HG03432 (cell line): ENCODE results near the gene SIPA1L3.

Experiments used
- ATAC-seq: cut with Tn5 transposase; IDR thresholded peaks from one replicate; pipeline ENCODE4 v1.9.1; 2021; ENCODE audit warnings: mild to moderate bottlenecking, moderate library complexity; ENCODE audit not compliant: unreplicated experiment

Gene SIPA1L3

DNA sequence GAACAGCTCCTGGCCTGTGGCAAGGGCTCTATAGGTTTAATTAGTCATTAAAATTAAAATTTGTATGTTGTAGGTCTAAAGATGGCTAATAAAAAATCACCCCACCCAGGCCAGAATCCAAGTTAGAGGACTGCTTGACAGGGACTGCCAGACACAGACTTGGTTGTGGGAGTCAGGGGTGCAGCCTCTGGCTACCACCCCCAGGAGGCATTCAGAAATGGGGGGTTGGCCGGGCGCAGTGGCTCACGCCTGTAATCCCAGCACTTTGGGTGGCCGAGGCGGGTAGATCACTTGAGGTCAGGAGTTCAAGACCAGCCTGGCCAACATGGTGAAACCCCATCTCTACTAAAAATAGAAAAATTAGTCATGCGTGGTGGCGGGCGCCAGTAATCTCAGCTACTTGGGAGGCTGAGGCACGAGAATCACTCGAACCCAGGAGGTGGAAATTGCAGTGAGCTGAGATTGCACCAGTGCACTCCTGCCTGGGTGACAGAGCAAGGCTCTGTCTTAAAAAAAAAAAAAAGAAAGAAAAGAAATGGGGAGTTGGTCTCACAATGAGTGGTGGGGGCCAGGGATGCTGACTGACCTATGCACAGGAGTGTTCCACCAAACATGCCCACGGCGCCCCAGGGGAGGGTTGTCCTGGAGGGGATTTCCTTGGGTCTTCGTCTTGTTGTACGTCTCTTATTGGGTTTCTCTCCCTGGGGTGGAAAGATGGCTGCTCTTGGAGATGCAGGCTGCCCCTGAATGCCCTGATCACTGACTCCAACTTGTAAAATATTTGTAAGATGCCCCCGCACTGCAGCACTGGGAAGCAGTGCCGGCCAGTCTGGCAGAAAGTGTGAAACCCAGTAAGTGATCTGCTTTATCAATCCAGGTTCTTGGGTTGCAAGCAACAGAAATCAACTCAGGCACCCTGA lies 68.8 kb downstream of the SIPA1L3 start:
- ATAC-seq: no peak

DNA sequence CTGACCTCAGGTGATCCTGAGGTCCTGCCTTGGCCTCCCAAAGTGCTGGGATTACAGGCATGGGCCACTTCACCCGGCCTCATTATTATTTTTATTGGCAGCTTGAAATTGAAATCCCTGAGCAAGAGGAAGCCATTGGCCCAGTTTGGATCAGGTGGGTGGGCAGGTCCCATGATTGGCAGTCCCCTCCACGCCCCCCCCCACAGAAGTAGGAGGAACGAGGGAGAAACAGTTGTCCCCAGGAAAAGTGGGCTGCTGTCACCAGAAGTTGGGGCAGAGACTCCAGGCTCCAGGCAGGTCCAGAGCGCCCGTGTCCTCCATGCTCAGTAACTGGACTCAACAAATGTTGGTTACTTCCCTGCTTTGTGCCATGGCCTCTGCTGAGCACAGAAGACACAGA lies 70.4 kb downstream of the SIPA1L3 start:
- no peak for ATAC-seq

DNA sequence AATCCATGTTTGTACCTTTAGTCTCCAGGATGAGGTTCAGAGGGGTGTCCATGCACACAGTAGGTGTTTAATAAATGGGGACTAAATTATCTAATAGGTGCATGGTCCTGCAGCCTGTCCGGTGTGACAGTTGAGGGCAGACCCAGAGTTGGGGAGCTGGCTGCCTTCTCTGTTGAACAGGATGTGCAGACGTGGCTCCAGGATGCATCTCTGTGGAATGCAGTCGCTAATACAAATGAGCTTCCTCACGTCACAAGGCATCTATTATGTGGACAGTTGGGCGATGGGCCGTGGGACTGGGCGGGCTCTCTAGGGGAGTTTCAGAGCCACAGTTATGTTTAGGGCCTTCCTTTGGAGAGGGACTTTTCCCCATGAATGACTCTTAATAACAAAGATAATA lies 71.0 kb downstream of the SIPA1L3 start:
- ATAC-seq: no peak

DNA sequence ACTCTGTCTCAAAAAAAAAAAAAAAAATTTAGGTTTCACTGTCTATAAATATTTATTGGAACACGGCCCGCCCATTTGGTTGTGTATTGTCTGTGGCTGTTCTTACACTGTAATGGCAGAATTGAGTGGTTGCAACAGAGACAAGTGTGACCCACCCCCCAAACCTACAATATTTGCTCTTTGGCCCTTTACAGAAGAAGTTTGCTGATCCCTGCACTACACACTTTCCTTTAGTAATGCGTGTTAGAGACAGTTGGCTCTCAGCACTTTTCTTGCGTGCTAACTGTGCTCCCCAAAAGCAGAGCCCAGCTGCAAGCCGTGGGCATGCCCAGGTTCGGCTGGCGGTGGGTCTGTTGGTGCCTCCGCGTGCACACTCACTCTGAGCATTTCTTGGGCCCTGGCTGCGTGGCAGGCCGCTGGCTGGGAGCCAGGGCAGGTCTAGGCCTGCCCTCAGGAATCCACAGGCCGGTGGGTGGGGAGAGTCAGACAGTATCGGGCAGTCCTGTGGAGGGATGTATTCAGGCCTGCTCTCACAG lies 72.6 kb downstream of the SIPA1L3 start:
- peak; percentile 39 for ATAC-seq

DNA sequence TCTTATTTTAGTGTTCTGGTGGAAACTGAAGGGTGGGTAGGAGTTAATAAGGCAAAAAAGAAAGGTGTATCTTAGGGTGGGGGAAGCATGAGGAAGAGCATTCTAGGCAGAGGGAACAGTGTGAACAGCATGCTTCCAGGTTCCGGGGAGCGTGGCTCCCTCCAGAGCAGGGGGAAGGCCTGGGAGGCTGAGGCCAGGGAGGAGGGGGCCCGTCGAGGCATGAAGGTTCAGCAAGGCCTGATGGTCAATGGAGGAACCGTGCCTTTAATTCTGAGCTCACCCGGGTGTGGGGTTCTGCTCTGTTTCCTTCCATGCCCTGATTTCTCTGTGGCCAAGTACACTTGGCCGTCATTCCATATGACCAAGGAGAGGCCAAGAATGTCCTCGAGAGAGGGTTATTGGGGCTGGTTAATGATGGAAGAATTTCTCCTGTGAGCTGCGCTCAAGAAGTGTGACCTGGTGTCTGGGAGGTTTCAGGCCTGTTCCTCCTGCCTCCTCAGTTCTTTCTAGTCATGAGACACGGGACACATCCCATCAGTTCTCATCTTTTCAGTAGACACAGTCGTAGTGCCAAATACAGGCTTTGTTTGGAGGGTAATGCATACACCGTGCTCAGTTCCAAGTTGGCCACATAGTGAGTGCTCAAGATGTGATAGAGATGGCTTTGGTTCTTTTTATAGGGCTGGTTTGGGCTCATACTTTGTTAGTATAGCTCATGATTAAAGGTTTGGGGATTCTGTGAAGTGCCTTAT lies 73.6 kb downstream of the SIPA1L3 start:
- ATAC-seq: no peak

DNA sequence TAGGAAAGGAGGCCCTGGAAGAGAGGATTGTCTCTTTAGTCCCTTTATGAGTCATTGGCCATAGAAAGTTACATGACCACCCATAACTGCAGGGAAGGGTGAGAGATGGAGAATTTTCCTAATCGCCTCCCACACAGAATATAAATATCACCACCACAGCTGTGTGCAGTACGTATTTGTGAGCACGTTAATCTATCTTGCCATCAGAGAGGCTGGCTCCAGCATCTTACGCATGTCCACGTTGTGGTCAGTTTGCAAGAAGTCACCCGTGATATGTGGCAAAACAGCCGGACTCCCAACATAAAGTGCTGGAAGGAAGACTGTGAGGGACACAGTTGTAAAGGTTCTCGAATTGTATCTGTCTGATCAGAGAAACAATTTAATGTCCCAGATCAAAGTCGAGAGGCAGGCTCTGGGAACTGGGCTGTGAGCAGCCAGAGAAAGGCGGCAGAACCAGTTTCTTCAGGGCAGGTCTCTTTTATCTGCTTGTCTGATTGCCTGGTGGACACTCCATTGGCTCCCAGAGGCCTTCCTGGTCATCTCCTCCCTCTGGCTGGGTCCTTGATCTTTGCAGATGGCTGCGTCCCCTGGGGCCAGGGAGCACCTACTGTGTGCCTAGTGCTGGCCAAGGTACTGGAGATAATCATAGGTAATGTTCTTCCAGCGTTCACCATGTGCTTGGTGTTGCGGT lies 74.9 kb downstream of the SIPA1L3 start:
- ATAC-seq: no peak

DNA sequence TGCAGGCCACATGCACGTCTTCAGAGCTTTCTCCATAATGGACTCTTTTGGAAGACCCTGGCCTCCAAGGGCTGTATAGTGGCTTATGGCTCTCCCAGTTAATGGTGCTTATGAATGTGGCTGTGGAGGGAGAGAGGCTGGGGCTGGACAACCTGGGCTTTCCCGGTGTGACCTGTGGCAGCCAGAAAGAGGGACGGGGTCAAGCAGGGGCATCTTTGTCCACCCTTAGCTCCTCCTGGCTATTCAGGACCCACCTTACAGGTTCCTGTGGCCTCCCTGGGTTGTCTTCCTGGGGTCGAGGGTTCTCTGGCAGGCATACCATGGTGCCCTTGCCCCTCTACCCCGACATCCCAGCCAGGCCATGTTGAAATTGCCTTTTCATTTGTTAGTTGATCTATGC lies 75.6 kb downstream of the SIPA1L3 start:
- ATAC-seq: no peak

DNA sequence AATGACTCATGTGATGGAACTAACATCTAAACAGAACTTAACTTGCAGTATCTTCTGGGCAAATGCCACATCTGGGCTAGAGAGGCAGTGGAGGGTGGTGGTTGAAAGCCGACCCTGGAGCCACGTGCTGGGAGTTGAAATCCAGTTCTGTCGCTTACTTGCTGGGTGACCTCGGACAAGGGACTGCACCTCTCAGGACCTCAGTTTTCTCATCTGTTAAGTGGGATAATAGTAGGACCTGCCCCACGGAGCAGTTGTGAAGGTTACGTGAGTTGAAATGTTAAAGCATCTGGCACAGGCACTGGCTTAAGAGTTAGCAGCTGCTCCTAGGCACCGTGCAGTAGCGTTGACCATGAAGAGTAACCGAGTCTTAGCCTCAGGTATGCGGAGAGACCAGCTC lies 76.1 kb downstream of the SIPA1L3 start:
- ATAC-seq: no peak

DNA sequence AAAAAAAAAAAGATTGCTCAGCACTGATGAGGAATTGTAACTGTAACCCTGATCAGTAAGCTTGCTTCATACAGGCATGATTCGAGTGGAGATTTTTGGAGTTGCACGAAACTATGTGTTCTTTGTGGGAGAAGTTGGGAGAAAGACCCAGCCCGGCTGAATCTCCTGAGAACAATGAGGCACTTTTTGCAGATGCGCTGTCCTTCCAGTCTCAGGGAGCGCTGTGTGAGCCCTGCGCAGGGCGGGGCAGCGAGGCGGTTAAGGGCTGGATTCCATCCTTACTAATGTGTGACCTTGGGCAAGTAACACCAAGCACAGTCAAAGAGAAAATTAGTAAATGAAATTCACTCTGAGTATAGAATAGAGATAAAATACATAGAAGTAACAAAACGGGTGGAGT lies 76.9 kb downstream of the SIPA1L3 start:
- no peak for ATAC-seq

DNA sequence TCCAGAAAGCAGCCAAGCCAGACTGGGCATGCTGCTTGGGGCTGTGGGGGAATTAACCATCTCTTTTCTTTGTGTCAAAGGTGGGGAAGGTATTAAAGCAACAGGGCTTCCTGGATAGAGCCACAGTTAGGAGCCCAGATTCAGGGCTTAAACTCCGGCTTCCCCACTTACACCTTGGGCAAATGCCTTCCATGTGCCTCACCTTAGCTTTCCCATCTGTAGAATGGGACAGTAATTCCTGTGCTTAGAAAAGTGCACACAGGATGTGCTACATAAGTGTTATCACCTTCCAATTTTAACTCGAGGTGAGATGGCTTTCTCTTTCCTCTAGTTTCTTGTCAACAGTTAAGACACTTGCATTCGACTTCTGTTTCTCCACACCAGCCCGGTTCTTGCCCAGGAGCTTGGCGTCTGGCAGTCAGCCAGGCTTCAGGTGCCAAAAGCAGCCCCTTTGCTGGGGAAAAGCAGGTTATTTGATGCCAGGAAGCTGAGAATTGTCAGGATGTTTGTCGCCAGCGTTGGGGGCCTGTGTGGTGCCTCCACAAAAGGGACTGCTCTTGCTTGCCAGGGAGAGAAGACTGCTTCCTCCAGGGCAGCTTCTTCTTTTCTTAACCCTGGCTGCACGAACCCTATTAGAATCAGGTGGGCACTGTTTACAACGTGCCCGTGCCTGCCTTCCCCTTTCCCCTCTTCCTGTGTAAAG lies 79.2 kb downstream of the SIPA1L3 start:
- ATAC-seq: no peak

DNA sequence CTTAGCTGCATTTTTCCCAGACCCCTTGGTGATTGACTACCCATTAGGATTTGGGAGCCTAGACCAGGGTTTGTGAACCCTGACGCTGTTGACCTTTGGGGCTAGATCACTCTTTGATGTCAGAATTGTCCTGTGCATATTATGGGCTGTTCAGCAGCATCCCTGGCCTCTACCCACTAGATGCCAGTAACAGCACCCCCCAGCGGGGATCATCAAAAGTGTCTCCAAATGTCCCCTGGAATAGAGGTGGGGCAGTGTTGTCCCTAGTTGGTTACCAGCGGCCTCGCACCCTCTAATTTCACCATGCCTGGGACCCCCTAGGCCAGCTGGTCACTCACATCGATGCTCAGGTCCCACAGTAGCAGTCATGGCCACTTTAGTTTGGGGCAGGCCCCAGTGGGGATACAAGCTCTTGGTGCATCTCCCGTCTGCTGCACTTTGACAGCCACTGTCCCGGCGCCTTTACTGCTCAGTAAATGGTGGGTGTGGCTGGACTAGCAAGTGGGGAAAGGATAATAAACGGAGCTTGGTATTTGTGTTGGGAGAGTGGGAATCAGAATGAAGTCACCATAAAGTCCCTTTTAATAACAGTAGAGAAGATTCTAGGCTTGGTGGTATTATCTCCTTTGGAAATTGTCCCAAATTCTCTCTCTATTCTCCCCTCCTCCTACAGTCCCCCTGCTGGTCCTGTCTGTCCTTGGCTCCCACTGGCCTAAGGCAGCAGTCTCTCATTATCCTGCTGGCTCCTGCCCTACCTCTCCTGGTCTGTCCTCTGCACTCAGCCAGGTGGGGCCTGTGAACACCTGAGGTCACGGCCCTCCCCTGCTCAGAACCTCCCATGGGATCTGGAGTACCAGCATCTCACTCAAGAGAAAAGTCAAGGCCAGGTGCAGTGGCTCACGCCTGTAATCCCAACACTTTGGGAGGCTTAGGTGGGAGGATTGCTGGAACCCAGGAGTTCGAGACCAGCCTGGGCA lies 80.6 kb downstream of the SIPA1L3 start:
- no peak for ATAC-seq

DNA sequence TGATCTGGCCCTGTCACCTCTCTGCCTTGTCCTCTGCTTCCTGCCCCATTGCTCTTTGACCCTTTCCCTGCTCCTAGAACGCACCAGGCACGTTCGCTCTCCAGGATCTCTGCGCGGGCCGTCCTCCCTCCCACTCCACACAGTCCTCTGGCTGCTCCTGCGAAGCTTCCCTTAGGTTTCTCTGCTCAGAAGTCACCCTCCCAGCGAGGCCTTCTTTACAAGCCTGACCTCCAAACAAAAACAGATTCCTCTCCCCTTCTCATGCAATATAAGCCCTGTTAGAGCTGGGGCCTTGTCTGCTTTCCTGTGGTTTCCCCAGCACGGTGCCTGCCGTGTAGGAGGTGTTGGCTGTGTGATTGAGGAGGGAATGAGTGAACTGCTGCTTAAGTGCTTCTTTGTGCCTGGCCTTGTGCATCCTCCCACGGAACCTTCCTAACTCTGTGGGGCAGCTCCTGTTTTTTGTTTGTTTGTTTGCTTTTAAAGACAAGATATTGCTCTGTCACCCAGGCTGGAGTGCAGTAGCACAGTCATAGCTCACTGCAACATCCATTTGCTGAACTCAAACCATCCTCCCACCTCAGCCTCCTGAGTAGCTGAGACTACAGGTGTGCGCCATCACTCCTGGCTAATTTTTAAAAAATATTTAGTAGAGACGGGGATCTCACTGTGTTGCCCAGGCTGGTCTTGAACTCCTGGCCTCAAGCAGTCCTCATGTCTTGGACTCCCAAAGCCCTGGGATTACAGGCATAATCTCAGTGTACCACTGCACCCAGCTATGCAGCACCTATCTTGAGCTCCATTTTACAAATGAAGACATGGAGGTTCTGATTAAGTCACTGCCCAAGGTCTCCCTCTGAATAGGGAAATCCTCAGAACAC lies 82.0 kb downstream of the SIPA1L3 start:
- ATAC-seq: no peak

DNA sequence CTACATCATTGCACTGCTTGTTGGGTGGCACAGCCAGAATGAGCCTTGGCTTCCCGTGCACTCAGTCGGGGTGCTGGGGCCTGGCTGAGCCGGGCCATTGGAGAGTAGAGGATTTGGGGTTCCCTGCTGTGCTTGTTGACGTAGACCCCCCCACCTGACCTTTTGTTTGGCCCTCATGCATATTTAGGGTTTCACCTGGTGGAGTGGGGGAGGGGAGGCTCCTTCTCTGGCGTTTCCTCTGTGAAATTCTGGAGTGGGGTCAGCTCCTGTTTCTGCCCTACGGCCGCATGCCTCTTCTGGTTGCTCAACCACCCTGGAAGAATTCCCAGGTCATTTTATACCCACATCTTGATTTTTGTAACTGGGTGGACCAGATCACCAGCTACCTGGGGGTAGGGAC lies 82.8 kb downstream of the SIPA1L3 start:
- ATAC-seq: no peak

DNA sequence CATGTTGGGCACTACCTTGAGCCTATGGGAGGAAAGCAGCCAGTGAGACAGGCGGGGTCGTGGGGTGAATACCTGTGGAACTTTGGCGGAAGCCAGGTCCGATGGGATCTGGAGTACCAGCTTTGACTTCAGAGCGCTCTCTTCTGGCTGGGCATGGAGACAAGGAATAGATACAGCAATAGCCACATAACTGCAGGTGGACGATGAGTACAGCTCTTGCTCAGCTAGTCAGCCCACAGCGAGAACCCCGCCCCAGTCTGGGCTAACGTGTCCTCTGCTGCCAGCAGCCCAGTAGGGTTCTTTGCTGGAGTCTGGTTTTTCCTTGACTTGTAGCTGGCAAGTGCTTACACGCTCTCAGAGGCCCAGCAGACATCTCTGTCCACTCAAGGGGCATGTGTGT lies 83.4 kb downstream of the SIPA1L3 start:
- ATAC-seq: no peak

DNA sequence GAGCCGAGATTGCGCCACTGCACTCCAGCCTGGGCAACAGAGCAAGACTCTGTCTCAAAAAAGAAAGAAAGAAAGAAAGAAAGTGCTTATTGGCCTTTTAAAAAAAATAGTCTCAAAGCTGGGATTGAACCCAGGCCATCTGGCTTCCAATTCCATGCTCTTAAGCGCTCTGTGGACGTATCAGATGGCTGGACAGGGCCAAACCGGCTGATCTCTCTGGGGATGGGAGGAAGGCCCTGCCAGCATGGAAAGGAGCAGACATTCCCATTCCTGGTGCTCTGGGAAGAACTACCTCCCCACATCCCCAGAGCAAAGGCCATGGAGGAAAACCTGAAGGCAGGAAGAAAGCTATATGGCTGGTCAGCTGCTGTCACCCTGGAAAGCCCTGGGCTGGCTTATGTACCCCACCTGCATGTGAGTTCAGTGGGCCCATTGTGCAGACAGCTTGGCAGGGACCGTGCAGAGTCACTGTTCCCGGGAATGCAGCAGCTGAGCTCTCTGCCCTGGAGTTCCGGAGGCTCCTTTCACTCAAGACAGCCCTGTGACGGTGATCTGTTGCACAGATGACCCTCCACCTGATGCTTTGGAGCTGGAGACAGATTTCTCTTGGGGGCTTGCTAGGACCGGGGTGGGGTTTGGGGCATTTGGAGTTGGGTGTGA lies 84.3 kb downstream of the SIPA1L3 start:
- ATAC-seq: no peak

DNA sequence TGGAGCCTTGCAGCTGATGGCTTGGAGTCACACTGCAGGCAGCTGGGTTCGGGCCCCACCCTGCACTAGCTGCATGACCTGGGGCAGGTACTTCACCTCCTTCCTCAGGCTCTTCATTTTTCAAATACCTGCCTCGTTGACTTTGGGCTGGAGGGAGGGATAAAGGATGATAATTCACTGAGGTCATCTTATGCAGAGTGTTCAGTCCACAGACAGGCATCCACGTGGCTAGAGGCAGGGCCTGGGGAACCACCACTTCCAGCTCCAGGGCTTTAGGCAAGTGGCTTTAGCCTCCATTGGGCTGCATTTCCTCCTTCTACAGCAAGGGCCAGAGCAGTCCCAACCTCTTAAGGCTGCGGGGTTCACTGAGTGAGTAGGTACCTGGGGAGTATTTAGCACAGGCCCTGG lies 84.8 kb downstream of the SIPA1L3 start:
- ATAC-seq: no peak

DNA sequence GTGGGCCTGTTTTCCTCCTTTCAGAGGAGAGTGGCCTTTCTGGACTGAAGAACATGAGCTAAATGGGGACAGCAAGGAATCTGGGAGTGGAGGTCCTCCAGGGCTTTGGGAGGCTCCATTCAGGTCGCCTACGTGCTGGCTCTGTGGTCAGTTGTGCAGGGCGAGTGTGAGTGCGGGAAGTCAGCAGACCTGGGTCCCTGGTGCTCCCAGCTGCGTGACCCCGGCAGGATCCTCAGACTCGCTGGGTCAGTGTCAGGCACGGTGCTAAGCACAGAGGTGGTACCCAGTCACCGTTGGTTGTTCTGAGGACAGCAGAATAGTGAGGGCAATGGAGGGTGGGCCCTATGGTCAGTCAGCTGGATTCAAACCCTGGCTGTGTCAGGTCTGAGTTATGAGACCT lies 85.8 kb downstream of the SIPA1L3 start:
- ATAC-seq: no peak

DNA sequence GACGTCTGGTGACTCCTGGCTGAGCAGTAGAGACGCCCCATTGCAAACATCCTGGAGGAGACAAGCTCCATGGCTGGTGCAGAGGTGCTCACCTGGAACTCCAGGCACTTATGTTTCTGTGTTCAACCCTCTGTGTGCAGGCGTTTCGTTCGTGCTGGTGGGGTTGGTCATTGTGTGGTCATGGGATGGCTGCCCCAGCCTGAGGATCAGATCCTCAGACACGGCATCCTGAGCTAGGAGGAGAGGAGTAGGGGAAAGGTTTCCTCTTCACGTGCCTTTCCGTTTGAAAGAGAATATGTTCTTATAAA lies 87.8 kb downstream of the SIPA1L3 start:
- ATAC-seq: no peak
